ENCODE results near the gene DPYSL4. TPM values are rescaled to one million over a fixed set of nuclear protein-coding genes. Genes with fewer than 3 reads are reported as not detected.

The DPYSL4 gene
- 1 to 10 TPM; 4.8 to 9.9 TPM for total RNA-seq

DNA sequence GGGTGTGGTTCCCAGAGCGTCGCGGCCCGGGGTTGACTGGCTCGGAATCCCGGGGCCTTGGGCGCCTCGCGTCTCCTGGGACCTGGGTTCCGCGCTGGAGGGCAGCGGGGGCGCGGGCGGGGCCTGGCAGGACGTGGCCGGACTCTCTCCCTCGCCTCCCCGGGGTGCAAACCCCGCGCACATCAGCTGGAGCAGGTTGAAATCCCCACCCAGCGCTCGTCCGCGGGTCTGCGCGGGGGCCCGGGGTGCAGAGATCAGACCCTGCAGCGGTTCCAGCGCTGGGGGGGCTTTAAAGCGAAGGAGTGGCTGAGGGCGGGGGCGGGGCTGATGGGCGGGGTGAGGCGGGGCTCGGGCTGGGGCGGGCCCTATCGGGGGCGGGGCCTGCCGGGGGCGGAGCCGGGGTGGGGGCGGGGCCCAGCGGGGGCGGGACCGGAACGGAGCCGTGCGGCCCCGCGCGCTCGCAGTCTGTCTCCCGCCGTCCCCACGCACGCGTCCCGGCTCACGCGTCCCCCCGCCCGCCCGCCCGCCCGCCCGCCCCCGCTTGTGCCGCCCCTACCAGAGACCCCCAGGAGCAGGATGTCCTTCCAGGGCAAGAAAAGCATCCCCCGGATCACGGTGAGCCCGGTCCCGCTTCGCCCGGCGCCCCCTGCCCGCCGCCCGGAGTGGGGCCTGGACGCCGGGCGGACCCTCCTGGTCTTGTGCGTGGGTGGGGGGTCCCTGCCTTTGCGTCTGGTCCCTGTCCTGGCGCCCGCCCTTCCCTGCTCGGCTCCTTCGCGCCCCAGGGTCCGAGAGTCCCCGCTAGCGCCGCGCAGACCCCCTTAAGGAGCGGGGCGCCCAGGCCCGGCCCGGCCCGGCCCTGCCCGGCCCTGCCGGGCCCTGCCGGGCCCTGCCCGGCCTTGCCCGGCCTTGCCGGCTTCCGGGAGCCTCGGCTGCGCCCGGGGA is at the start of gene DPYSL4:
Gene DPYSL4, plus strand, starts transcription at position 461 of the 942 bp plus-strand sequence. Its CDS starts 116 bp downstream, at position 577.
- H3K4me1 Mint-ChIP-seq (ENCODE audit: low read depth) = peaks cover 4% of the 10 kb centered on the region
- no peak within 1 kb of the TSS for H3K27ac Mint-ChIP-seq
- ATAC-seq (replicated peaks in 1 of 2) (peak; percentile 48), DNase-seq (no peak)
- peaks cover 0 to 3% of the 10 kb centered on the region in 2 donors for H3K36me3 Mint-ChIP-seq (ENCODE audit: insufficient read depth in 2 of 2)
- peaks cover 57% of the 10 kb centered on the region for H3K27me3 Mint-ChIP-seq (ENCODE audit: low read depth)
- no peaks in the 10 kb centered on the region for H3K9me3 Mint-ChIP-seq
- peak within 1 kb of the TSS; percentile 67 to 78 for H3K4me3 Mint-ChIP-seq

DNA sequence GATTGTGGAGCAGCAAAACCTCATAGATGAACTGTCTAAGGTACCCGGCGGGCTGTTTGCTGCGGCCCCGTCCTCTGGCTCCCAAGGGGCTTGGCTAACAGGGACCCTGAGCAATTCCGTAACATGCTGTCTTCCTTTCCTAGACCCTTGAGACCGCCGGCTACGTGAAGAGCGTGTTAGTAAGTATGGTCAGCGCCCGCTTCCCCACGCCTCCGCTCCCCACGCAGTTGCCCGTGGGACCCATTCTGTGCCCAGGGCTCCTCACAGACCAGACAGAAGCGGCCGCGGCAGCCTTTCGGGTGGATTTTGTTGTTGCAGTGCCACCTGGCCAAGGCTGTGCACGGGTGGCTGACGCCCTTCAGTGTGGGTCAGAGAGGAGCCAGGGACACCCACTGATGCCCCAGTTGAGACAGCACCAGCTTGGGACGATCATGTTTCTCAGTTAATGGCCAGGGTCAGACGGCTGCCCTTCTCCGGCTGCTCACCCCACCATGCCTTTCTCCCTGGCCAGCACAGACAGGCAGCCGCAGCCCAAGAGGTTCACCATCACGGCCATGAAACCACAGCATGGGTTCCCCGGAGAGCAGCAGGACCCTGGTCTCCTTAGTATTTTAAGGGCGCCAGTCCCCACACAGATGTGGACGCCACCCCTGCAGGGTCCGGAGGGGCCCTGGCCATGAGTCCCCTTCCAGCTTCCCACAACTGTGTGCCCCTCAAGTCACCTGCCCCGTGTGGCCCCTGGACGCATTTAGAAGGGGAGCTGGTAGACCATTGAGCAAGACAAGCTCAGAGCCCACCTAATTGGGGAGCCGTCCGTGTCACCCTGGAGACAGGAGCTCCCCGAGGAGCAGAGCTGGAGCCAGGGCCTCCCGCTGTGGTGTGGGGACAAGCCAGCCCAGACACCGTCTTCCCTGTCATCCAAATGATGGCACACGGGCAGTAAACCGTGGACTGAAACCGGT is 49.4 kb upstream of the DPYSL4 start:
- Mint-ChIP-seq H3K36me3 (ENCODE audit: insufficient read depth in 2 of 2) (no peaks in the 10 kb centered on the region), H3K27ac (no peak overlapping the region), H3K27me3 (ENCODE audit: low read depth) (no peaks in the 10 kb centered on the region), H3K4me1 (ENCODE audit: low read depth) (no peaks in the 10 kb centered on the region), H3K4me3 (no peak overlapping the region), H3K9me3 (no peaks in the 10 kb centered on the region)
- ATAC-seq (replicated peaks in 1 of 2) = no peak
- DNase-seq = no peak

DNA sequence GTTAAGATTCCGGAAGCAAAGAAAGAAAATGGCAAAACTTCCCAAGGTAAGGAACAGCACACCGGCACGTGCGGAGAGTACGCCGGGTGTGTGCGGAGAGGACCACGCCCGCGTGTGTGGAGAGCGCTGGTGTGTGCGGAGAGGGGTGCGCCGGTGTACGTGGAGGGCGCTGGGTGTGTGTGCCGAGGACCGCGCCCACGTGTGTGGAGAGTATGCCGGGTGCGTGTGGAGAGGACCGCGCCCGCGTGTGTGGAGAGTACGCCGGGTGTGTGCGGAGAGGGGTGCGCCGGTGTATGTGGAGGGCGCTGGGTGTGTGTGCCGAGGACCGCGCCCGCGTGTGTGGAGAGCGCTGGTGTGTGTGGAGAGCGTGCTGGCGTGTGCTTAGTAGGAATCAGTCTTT is 48.6 kb upstream of the DPYSL4 start:
- Mint-ChIP-seq H3K36me3 (ENCODE audit: insufficient read depth in 2 of 2) (no peaks in the 10 kb centered on the region), H3K27me3 (ENCODE audit: low read depth) (no peaks in the 10 kb centered on the region), H3K9me3 (no peaks in the 10 kb centered on the region), H3K4me3 (no peak overlapping the region), H3K27ac (no peak overlapping the region), H3K4me1 (ENCODE audit: low read depth) (no peaks in the 10 kb centered on the region)
- ATAC-seq (replicated peaks in 1 of 2) (no peak), DNase-seq (no peak)

DNA sequence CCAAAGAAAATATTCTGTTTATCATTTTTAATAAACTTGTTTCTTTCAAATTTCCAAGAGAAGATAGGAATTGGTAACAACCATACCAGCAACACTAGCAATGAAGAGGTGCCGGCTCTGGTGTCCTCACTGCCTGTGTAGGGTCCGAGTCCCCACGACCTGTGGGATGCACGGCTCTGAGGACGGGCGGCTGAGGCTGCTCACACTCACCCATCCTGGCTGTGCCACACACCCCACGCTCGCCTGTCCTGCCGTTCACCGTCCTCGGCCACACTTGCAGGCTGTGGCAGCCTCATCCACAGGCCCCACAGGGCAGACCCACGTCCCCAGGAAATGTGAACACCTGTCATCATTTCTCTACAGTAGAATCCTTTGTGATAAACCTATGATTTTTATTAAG is 48.2 kb upstream of the DPYSL4 start:
- H3K4me3 Mint-ChIP-seq = no peak overlapping the region

DNA sequence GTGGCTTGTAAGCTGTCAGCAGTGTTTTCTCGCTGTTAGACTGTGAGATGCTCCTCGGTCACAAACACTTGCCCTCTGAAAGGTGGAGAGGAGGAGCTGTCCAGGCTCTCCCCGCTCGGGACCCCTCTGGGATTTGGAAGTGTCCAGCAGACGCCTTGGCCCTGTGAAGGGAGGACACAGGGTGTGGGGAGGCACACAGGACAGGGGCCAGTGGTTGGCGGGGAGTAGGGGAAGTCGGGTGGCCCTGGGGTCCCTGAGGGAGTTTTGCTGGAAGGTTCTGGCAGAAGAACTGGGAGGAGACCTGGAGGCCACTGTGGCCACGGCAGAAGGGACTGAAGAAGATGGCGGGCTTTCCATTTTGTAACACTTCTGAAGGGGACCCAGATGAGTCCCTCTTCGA is 47.2 kb upstream of the DPYSL4 start:
- H3K36me3 Mint-ChIP-seq (ENCODE audit: insufficient read depth in 2 of 2) = no peaks in the 10 kb centered on the region
- H3K27ac Mint-ChIP-seq = no peak overlapping the region
- ATAC-seq (replicated peaks in 1 of 2) (no peak), DNase-seq (no peak)
- H3K4me3 Mint-ChIP-seq = no peak overlapping the region
- H3K9me3 Mint-ChIP-seq = no peaks in the 10 kb centered on the region
- H3K27me3 Mint-ChIP-seq (ENCODE audit: low read depth) = no peaks in the 10 kb centered on the region
- no peaks in the 10 kb centered on the region for H3K4me1 Mint-ChIP-seq (ENCODE audit: low read depth)

More for the DNA sequence above, 48.2 kb upstream of the DPYSL4 start:
- no peak for DNase-seq
- H3K9me3 Mint-ChIP-seq = no peaks in the 10 kb centered on the region
- H3K27ac Mint-ChIP-seq = no peak overlapping the region
- H3K36me3 Mint-ChIP-seq (ENCODE audit: insufficient read depth in 2 of 2) = no peaks in the 10 kb centered on the region
- no peak for ATAC-seq (replicated peaks in 1 of 2)
- no peaks in the 10 kb centered on the region for H3K27me3 Mint-ChIP-seq (ENCODE audit: low read depth)
- H3K4me1 Mint-ChIP-seq (ENCODE audit: low read depth) = no peaks in the 10 kb centered on the region

DNA sequence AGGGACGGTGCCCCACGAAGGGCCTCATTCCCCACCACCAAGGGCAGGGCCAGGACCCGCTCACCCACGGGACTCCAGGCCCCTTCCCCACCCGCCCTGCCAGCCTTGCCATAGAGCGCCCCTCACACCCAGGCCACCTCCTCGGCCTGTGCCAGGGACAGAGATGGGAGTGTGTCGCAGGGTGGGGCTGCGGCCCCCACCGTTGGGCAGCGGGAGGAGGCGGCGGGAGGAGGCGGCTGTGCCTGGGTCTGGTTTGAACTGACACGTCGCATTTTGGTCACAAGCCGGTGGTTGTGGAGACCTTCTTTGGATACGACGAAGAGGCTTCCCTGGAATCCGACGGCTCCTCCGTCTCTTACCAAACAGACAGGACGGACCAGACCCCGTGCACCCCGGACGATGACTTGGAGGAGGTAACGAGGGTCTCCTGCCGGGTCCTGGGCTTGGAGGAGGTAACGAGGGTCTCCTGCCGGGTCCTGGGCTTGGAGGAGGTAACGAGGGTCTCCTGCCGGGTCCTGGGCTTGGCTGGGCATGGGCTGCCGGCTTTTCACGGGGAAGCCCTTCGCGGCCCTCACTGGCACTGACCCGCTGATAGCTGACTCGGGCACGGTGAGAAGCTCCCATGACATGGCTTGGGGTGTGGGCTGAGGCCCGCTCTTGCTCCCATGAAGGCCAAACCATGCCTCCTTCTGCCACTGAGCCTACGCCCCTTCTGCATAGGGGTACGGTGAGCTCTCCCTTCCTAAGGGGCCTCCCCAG is 46.4 kb upstream of the DPYSL4 start:
- Mint-ChIP-seq H3K27ac (no peak overlapping the region), H3K9me3 (no peaks in the 10 kb centered on the region), H3K27me3 (ENCODE audit: low read depth) (no peaks in the 10 kb centered on the region), H3K4me3 (no peak overlapping the region), H3K36me3 (ENCODE audit: insufficient read depth in 2 of 2) (no peaks in the 10 kb centered on the region), H3K4me1 (ENCODE audit: low read depth) (no peaks in the 10 kb centered on the region)
- DNase-seq = no peak
- no peak for ATAC-seq (replicated peaks in 1 of 2)

DNA sequence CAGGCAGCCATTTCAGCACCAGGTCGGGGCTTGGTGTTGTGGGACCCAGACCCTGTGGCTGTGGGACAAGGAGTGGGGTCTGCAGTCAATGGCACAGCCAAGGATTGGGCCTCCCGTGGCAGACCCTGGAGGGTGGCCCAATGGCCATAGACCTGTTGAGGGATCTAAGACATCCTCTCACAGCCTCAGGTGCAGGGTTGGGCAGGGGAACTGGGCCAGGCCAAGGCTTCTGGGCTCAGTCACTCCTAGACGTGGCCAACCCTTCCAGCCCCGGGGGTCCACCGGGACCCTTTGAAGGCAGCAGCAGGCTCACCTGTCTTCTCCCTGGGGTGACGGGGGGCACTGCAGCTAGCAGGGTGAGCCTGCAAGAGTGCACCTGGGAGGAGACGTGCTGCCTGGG is 45.7 kb upstream of the DPYSL4 start:
- Mint-ChIP-seq H3K4me3 (no peak overlapping the region), H3K9me3 (no peaks in the 10 kb centered on the region), H3K36me3 (ENCODE audit: insufficient read depth in 2 of 2) (no peaks in the 10 kb centered on the region), H3K4me1 (ENCODE audit: low read depth) (no peaks in the 10 kb centered on the region), H3K27ac (no peak overlapping the region), H3K27me3 (ENCODE audit: low read depth) (no peaks in the 10 kb centered on the region)
- DNase-seq (no peak), ATAC-seq (replicated peaks in 1 of 2) (no peak)

DNA sequence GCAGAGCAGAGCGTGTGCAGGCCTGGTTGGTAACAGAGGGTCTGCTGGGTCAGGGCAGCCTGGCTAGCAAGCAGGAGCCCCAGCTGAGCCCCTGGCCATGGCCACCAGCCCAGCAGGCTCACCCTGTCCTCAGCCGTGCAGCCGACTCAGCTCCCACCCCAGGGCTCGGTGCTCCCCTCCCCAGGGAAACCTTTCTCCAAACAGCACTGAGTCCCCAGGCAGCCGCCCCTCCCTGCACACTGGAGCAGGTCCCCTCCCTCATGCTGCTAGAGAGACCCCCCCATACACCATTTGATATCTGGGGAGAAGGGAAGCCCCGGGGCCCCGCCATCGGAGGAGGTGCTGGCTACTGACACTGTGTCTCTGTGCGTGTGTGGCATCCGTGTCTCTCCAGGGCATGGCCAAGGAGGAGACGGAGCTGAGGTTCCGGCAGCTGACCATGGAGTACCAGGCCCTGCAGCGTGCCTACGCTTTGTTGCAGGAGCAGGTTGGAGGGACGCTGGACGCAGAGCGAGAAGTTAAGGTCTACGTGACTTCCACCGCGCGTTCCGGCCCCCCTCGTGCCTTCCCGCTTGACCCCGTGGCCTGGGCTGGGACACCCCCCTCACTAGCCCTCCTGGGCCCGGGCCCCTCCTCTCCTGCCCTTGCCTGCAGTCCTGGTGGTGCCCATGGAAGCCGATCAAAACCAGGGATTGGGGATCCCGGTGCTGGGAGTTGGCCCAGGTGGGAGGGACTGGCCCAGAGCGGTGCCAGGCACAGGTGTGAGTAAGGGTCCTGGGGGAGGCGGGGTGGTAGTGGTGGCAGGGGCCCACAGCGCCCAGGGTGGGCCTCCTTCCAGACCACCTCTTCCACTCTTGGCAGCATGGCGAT is 45.0 kb upstream of the DPYSL4 start:
- Mint-ChIP-seq H3K36me3 (ENCODE audit: insufficient read depth in 2 of 2) (no peaks in the 10 kb centered on the region), H3K27me3 (ENCODE audit: low read depth) (no peaks in the 10 kb centered on the region), H3K9me3 (no peaks in the 10 kb centered on the region), H3K27ac (no peak overlapping the region), H3K4me3 (no peak overlapping the region), H3K4me1 (ENCODE audit: low read depth) (no peaks in the 10 kb centered on the region)
- ATAC-seq (replicated peaks in 1 of 2) (peak; percentile 6), DNase-seq (no peak)

DNA sequence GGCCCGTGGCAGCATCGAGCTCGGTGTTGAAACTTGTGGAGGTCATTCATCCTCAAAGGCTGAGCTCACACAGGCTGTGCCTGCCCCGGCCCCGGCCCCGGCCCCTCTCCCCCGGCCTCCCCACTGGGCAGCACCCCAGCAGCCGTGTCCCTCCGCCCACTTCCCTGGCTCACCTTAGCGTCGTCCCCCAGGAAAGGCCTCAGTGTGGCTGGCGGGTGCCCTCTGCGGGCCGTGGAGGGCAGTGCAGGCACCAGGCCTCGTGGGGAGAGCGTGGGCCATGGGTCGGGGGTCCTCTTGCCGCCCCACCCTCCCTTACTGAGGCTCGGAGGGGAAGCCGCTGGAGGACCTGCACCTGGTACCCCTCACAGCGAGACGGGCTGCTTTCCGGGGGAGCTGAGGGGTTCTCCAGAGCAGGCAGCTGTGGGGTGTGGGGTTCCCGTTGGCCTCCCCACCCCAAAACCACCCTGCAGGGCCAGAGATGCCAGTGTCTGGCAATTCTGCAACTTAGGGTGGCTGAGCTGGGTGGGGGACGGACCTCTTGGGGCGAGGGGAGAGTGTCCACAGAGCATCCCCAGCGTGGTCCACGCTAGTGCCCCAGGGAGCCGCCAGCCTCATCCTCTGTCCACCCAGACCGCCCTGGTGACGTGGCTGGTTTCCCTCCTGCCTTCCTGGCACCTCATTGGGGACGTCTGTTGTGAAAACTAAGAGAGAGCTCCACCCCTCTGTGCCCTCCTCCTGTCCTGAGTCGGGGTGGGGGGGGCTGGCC is 44.2 kb upstream of the DPYSL4 start:
- ATAC-seq (replicated peaks in 1 of 2) (peak; percentile 80 to 81), DNase-seq (peak; percentile 61 to 69)
- Mint-ChIP-seq H3K27me3 (ENCODE audit: low read depth) (no peaks in the 10 kb centered on the region), H3K27ac (no peak overlapping the region), H3K4me3 (no peak overlapping the region), H3K36me3 (ENCODE audit: insufficient read depth in 2 of 2) (no peaks in the 10 kb centered on the region), H3K4me1 (ENCODE audit: low read depth) (no peaks in the 10 kb centered on the region), H3K9me3 (no peaks in the 10 kb centered on the region)

DNA sequence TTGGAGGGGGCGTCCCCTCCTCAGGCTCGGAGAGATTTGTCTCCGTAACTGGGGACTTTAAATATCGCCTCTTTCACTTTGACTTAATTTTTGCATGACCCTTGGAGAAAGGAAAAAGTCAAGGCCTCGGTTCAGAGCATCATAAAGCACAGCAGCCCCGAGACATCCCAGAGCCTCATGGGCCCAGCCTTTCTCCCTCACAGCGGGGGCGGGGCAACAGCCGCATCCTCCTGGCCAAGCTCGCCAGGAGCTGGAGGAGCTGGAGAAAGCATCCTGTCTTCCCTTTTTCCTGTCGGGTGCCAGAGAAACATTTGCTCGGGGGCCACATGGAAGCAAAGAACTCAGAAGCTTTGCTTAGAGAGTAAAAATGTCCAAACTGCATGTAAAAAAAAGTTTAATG is 43.6 kb upstream of the DPYSL4 start:
- Mint-ChIP-seq H3K4me1 (ENCODE audit: low read depth) (no peaks in the 10 kb centered on the region), H3K4me3 (no peak overlapping the region), H3K36me3 (ENCODE audit: insufficient read depth in 2 of 2) (no peaks in the 10 kb centered on the region), H3K27me3 (ENCODE audit: low read depth) (no peaks in the 10 kb centered on the region), H3K27ac (no peak overlapping the region), H3K9me3 (no peaks in the 10 kb centered on the region)
- DNase-seq = no peak
- no peak for ATAC-seq (replicated peaks in 1 of 2)

DNA sequence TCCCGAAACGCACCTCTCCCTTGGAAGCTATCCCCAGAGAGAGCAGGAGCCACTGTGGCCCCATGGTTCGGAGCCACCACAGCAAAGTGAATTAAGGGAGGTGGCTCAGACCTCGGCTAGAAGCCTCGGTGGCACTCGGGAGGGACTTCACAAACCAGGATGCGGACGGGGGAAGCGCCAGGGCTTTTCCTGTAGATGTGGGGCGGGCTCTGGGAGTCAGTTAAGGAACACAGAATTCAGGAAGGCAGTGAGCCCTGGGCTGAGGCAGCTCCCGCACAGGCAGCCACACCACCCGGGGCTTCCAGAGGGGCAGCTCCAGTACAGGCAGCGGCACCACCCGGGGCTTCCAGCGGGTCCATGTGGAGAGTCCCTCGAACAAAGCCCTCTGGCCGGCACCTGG is 42.7 kb upstream of the DPYSL4 start:
- no peaks in the 10 kb centered on the region for H3K9me3 Mint-ChIP-seq
- no peak overlapping the region for H3K4me3 Mint-ChIP-seq
- H3K27ac Mint-ChIP-seq = no peak overlapping the region
- DNase-seq (no peak), ATAC-seq (replicated peaks in 1 of 2) (no peak)
- H3K27me3 Mint-ChIP-seq (ENCODE audit: low read depth) = no peaks in the 10 kb centered on the region
- no peaks in the 10 kb centered on the region for H3K36me3 Mint-ChIP-seq (ENCODE audit: insufficient read depth in 2 of 2)
- no peaks in the 10 kb centered on the region for H3K4me1 Mint-ChIP-seq (ENCODE audit: low read depth)

All from activated T-cell treated with anti-CD3 and anti-CD28 coated beads, Interleukin-2, amount 50 U/mL, for 72 hours (primary cell).